ENCODE results near the gene MAP4K3. TPM values are rescaled to one million over a fixed set of nuclear protein-coding genes. Genes with fewer than 3 reads are reported as not detected.
"Not testable (repeated sequence)": the region's sequence is repeated elsewhere in the genome, so short reads cannot be mapped to it uniquely, and the experiment has no call there.

Gene MAP4K3
- total RNA-seq, 1 experiment from 2014 or later, result 21.0 TPM

DNA sequence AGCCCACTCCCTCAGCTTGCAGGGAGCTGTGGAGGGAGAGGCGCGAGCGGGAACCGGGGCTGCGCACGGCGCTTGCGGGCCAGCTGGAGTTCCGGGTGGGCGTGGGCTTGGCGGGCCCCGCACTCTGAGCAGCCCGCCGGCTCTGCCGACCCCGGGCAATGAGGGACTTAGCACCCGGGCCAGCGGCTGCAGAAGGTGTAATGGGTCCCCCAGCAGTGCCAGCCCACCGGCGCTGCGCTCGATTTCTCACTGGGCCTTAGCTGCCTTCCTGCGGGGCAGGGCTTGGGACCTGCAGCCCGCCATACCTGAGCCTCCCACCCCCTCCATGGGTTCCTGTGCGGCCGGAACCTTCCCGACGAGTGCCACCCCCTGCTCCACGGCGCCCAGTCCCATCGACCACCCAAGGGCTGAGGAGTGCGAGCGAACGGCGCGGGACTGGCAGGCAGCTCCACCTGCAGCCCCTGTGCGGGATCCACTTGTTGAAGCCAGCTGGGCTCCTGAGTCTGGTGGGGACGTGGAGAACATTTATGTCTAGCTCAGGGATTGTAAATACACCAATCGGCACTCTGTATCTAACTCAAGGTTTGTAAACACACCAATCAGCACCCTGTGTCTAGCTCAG, 192.7 kb downstream of the MAP4K3 start:
- not testable (repeated sequence) for DNase-seq (ENCODE audit: low read depth)

GRCh38 chr2:39243469-39244123, 193.5 kb downstream of the MAP4K3 start, which contains the start of gene CDKL4:
Gene CDKL4 (minus strand): TSS chr2:39243970.
- no peak for DNase-seq (ENCODE audit: low read depth)

DNA sequence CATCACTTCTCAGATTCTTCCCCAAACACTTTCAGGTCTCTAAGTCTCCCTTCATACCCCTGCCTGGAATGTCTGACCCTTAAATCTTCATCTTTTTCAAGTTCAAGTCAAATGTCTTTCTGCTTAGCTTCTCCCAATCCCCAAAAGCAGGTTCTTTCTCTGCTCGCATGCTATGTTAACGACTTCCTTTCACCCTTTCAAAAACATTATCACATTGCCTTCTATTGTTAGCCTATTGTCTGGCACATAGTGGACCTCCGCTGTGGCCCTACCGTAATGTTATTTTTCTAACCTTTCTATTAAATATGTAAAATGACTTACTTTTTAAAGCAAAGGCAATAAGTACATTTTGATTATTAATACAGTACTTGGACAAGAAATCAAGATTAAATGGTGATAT, 195.5 kb downstream of the MAP4K3 start:
- no peak for DNase-seq (ENCODE audit: low read depth)

GRCh38 chr2:39240758-39241157, 196.3 kb downstream of the MAP4K3 start:
- no peak for DNase-seq (ENCODE audit: low read depth)

DNA sequence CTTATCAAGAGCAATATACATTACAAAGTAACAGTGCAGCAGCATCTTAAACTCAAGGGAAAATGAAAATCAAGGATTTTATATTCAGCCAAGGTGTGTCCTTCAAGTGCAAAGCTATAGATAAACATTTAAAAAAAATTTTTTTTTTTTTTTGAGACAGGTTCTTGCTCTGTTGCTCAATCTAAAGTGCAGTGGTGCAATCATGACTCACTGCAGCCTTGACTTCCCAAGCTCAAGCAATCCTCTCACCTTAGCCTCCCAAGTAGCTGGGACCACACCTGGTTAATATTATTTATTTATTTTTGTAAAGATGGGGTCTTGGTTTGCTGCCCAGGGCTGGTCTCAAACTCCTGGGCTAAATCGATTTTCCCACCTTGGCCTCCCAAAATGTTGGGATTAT, 202.3 kb downstream of the MAP4K3 start:
- no peak for DNase-seq (ENCODE audit: low read depth)

DNA sequence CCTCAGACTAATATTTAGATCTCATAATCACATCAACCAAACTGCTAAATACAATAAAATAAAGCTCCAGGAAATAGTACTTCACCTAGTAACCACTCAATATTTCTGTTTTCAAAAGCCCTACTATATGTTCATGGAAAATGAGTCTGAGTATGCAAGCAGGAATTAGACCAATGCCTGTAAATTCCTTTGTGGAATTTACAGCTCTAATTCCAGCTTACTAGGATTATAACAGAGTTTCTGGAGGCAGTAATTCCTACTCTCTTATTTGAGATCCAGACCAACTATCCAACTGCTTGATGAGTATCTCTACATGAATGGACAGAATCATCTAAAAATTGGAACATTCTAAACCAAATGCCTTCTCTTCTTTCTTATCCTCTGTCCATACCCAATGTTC, 204.9 kb downstream of the MAP4K3 start:
- no peak for DNase-seq (ENCODE audit: low read depth)

DNA sequence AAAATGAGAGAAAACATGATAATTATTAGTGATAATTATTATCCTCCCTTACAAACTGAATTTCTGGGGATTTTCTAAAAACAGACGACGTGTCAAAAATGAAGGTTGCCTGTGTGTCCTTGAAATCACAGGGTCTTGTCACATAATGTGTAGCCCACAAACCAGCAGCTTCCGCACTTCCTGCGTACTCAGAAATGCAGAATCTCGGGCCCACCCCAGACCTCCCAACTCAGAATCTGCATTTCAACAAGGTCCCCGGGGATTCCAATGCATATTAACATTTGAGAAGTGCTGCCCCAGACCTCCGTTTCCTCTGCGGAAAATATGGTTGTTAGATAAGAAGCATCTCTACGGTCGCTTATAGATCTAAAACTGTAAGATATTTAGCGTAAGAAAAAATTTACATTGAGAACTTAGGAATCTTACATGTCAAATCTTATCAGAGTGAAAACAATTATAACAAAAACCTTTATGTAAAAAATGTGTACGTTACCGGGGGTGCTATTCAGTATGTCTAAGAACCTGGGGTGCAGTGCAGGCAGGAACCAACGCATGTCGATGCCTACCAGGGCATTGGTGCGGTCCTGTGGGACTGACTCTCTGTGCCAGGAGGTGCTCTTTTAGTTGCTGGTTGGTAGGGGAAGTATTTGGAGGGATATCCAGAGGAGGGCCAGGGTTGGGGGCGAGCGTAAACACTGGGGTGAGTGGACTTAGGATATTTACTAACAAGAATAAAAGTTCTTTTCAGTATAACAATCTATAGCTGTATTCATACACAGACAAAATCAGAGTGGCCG, 208.5 kb downstream of the MAP4K3 start:
- DNase-seq (ENCODE audit: low read depth), result no peak

DNA sequence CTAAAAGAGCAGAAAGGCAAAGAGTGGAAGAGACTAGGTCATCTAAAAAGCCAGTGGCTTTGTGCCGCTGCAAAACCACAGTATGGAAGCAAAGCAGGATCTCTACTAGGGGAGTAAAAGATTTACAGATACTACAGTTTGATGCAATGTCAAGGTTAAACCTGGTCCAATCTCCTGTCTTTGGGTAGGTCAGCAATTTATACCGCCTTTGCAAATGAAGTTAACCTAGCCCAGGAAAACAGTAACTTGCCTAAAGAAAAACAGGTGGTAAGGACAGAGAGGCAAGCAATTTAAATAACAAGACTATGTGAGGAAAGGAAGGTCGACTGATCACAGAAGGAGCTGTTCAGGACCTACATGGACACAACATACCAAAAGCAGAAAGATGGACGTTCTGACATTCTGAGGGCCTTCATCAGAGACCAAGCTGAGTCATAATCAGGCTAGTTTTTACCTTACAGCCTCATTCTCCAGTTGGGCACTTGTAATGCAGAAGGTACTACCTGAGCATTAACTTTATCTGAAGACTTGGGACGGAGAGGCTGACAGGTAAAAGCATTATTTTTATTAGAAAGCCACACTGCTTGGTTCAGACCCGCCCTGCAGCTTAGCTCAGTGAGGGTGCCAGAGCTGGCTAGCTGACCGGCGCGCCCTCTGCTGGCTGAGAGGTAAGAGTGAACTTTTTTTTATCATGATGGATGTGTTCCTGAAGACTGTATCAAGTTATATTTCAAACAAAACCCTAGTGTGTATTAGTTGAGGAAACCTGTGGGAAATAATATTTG, 209.3 kb downstream of the MAP4K3 start:
- DNase-seq (ENCODE audit: low read depth), result peak; percentile 55

- DNase-seq (ENCODE audit: low read depth), result no peak
Observed at GRCh38 chr2:39225567-39225966, 211.5 kb downstream of the MAP4K3 start.

GRCh38 chr2:39223909-39224308, 213.2 kb downstream of the MAP4K3 start:
- DNase-seq (ENCODE audit: low read depth), result no peak

- DNase-seq (ENCODE audit: low read depth), result no peak
Observed at GRCh38 chr2:39221459-39221858, 215.6 kb downstream of the MAP4K3 start.

GRCh38 chr2:39220136-39220535, 216.9 kb downstream of the MAP4K3 start:
- DNase-seq (ENCODE audit: low read depth), result no peak

GRCh38 chr2:39218391-39218790, 218.7 kb downstream of the MAP4K3 start:
- no peak for DNase-seq (ENCODE audit: low read depth)

GRCh38 chr2:39217192-39217550, 219.9 kb downstream of the MAP4K3 start:
- DNase-seq (ENCODE audit: low read depth), result no peak

GRCh38 chr2:39216346-39217191, 220.5 kb downstream of the MAP4K3 start:
- DNase-seq (ENCODE audit: low read depth), result no peak

GRCh38 chr2:39215545-39215944, 221.5 kb downstream of the MAP4K3 start:
- no peak for DNase-seq (ENCODE audit: low read depth)

- no peak for DNase-seq (ENCODE audit: low read depth)
Observed at GRCh38 chr2:39213015-39213414, 224.1 kb downstream of the MAP4K3 start.

DNA sequence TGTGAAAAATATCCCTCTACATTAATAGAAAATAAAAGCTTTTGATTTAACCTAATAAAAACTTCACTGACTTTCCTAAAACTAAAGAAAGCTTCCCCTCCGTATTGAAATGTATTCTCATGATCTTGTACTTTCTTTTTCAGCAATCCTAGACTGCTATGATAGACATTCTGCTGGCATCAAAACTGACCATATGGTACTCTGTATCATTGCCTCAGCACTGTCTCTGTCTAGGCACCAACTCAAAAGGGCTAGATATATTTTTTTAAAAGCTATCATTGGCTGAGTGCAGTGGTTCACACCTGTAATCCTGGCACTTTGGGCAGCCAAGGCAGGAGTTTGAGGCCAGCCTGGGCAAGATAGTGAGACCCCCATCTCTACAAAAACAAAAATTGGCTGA, 226.2 kb downstream of the MAP4K3 start:
- no peak for DNase-seq (ENCODE audit: low read depth)

DNA sequence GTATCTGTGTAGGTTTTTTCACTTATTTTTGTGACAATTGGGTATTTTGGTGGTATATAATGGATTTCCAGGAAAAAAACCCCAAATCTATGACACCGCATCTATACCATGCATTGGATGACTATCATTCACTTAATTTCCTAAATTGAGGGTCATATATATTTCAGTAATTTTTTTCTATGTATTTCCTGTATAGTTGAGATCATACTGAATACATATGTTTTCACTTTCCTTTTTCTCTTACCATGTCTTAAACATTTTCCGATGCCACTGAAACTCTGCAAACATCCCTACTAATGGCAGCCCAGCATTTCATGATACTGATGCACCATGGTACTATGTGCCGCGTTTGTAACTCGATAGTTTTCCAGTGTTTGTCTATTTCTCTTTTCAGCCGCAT, 233.7 kb downstream of the MAP4K3 start:
- no peak for DNase-seq (ENCODE audit: low read depth)

- DNase-seq (ENCODE audit: low read depth), result no peak
Observed at GRCh38 chr2:39202639-39203369, 234.3 kb downstream of the MAP4K3 start.

Measured in M059J (cell line).